WTC11 (cell line): ENCODE results near the gene MARCO. TPM values are rescaled to one million over a fixed set of nuclear protein-coding genes. Genes with fewer than 3 reads are reported as not detected.

Experiments
- ATAC-seq: fragments of 200-7000 bp; cut with Tn5 transposase; 2 replicates; pipeline ENCODE4 v1.10.0; 2021; ENCODE audit warnings: mild to moderate bottlenecking, moderate library complexity
- CTCF ChIA-PET: fragments of 300-600 bp; sonication (Branson Sonifier 250); formaldehyde crosslinking; loops from one replicate; lab custom pipeline; 2021; ENCODE audit warnings: antibody characterized with exemption; lab: Charles Lee
- POLR2A ChIA-PET: fragments of 350-600 bp; sonication (Branson Sonifier 250); formaldehyde crosslinking; loops from one replicate; lab custom pipeline; 2021; ENCODE audit warnings: antibody characterized with exemption; lab: Charles Lee
- DNase-seq: peaks from one replicate; pipeline ENCODE4 v3.0.0; 2021; ENCODE audit warnings: low spot score
- H3K27ac Mint-ChIP-seq: 2 replicates; pipeline ENCODE4 v1.8.0; 2021; ENCODE audit warnings: mixed read lengths
- H3K27me3 Mint-ChIP-seq: 2 replicates; pipeline ENCODE4 v1.8.0; 2021; ENCODE audit warnings: low read depth, mild to moderate bottlenecking, moderate library complexity, mixed read lengths
- H3K36me3 Mint-ChIP-seq: 2 replicates; pipeline ENCODE4 v1.8.0; 2021; ENCODE audit warnings: mixed read lengths
- H3K4me1 Mint-ChIP-seq: 2 replicates; pipeline ENCODE4 v1.8.0; 2022; ENCODE audit warnings: mixed read lengths
- H3K4me3 Mint-ChIP-seq: 2 replicates; pipeline ENCODE4 v1.8.0; 2021; ENCODE audit warnings: mild to moderate bottlenecking, moderate library complexity, mixed read lengths
- H3K9me3 Mint-ChIP-seq: 2 replicates; pipeline ENCODE4 v1.8.0; 2021; ENCODE audit warnings: mixed read lengths
- CBFB ChIP-seq: sonication (generic); formaldehyde crosslinking; IDR thresholded peaks from 2 replicates; pipeline ENCODE4 v1.8.1; 2022; ENCODE audit warnings: mild to moderate bottlenecking, low read depth, missing genetic modification reagents
- CREM ChIP-seq: sonication (generic); formaldehyde crosslinking; IDR thresholded peaks from 2 replicates; pipeline ENCODE4 v1.8.1; 2022; ENCODE audit warnings: mild to moderate bottlenecking, missing genetic modification reagents, moderate library complexity
- E2F1 ChIP-seq: sonication (generic); formaldehyde crosslinking; IDR thresholded peaks from 2 replicates; pipeline ENCODE4 v1.8.0; 2022; ENCODE audit warnings: mild to moderate bottlenecking, missing genetic modification reagents
- ETV6 ChIP-seq: sonication (generic); formaldehyde crosslinking; IDR thresholded peaks from 2 replicates; pipeline ENCODE4 v1.8.1; 2022; ENCODE audit warnings: mild to moderate bottlenecking, missing genetic modification reagents
- GRHL2 ChIP-seq: fragments of 250-450 bp; sonication (Bioruptor Pico); IDR thresholded peaks from 2 replicates; pipeline ENCODE4 v1.8.0; 2022; ENCODE audit warnings: mild to moderate bottlenecking, moderate library complexity; ENCODE audit not compliant: insufficient replicate concordance, severe bottlenecking
- KAT7 ChIP-seq: sonication (generic); formaldehyde crosslinking; IDR thresholded peaks from 2 replicates; pipeline ENCODE4 v1.8.1; 2023; ENCODE audit warnings: missing genetic modification reagents, mild to moderate bottlenecking, borderline replicate concordance
- MAX ChIP-seq: sonication (generic); formaldehyde crosslinking; IDR thresholded peaks from 2 replicates; pipeline ENCODE4 v1.8.0; 2022; ENCODE audit warnings: mild to moderate bottlenecking, missing genetic modification reagents
- MXD4 ChIP-seq: fragments of 250-450 bp; sonication (Bioruptor Pico); IDR thresholded peaks from 2 replicates; pipeline ENCODE4 v1.8.0; 2021; ENCODE audit warnings: mild to moderate bottlenecking, moderate library complexity, borderline replicate concordance
- NFATC4 ChIP-seq: fragments of 250-450 bp; sonication (Bioruptor Pico); IDR thresholded peaks from 2 replicates; pipeline ENCODE4 v1.9.0; 2021; ENCODE audit warnings: mild to moderate bottlenecking
- NR1H2 ChIP-seq: sonication (generic); formaldehyde crosslinking; IDR thresholded peaks from 2 replicates; pipeline ENCODE4 v1.9.0; 2021; ENCODE audit warnings: mild to moderate bottlenecking, moderate library complexity, missing genetic modification reagents
- NR3C1 ChIP-seq: sonication (generic); formaldehyde crosslinking; conservative IDR thresholded peaks from 2 replicates; pipeline ENCODE4 v1.8.1; 2023; ENCODE audit warnings: low read depth, mild to moderate bottlenecking, missing genetic modification reagents
- SOX15 ChIP-seq: fragments of 250-450 bp; sonication (Bioruptor Pico); IDR thresholded peaks from 2 replicates; pipeline ENCODE4 v1.9.0; 2021; ENCODE audit warnings: mild to moderate bottlenecking
- SP1 ChIP-seq: sonication (generic); formaldehyde crosslinking; conservative IDR thresholded peaks from 2 replicates; pipeline ENCODE4 v1.8.1; 2022; ENCODE audit warnings: missing genetic modification reagents
- ZNF263 ChIP-seq: sonication (generic); formaldehyde crosslinking; IDR thresholded peaks from 2 replicates; pipeline ENCODE4 v1.8.1; 2022; ENCODE audit warnings: low read depth, mild to moderate bottlenecking, moderate library complexity, missing genetic modification reagents
- ZNF512 ChIP-seq: sonication (generic); formaldehyde crosslinking; IDR thresholded peaks from 2 replicates; pipeline ENCODE4 v1.8.1; 2022; ENCODE audit warnings: missing genetic modification reagents, borderline replicate concordance
- total RNA-seq: library from RNA; stranded (reverse); gene quantifications from 3 replicates; pipeline ENCODE4 v1.2.3, GENCODE V29; 2021
- TF ChIP-seq, protein P1 (sequence below): fragments of 250-450 bp; sonication (Bioruptor Pico); IDR thresholded peaks from 2 replicates; pipeline ENCODE4 v1.9.0; 2021; ENCODE audit warnings: mild to moderate bottlenecking
- TF ChIP-seq, protein P2 (sequence below): sonication (generic); formaldehyde crosslinking; IDR thresholded peaks from 2 replicates; pipeline ENCODE4 v1.8.1; 2023; ENCODE audit warnings: mild to moderate bottlenecking, missing genetic modification reagents
- TF ChIP-seq, protein P3 (sequence below): sonication (generic); formaldehyde crosslinking; conservative IDR thresholded peaks from 2 replicates; pipeline ENCODE4 v1.8.1; 2022; ENCODE audit warnings: mild to moderate bottlenecking, missing genetic modification reagents
- TF ChIP-seq, protein P4 (sequence below): sonication (generic); formaldehyde crosslinking; IDR thresholded peaks from 2 replicates; pipeline ENCODE4 v1.8.1; 2023; ENCODE audit warnings: mild to moderate bottlenecking, missing genetic modification reagents, borderline replicate concordance

The MARCO gene
- total RNA-seq, 1 experiment from 2014 or later = 0.11 TPM

DNA sequence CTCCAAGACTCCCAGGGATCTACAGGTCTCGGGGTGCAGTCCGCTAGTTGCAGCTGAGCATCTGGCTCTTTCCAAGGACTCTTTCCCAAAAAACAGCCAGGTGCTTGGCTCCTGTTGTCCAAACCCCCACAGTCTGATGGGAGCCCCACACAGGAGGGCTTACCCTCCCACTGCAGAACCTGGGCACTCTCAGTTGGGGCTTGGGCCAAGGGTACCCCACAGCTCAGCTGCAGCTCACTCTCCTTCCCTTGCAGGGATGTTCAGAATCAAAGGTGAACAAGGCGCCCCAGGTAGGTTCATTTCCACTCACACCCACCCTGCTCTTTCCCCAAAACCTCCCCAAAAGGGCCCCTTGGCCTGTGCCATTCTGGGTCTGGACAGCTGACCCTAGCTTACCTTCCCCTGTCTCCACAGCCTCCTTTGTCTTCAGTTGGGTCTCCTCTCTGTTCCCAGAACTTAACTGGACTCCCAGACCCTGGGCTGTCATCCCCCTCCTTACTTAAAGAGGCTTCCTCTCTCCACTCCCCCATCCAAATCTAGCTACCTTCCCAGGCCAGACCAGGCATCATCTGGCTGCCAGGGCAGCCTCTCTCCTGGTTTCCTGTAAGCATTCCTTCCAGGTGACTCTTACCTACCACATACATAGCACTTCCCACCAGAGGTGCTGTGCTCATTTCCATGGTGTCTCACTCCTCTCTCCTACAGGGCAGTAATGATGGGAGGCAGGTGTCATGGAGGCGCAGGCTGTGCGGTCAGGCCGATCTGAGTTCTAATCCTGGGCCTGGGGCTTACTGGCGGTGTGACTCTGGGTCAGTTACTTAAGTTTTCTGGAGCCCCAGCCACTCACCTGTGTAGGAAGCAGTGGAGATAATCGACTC, 29.5 kb downstream of the MARCO start (continued):
- TF ChIP-seq ZNF512 (CRISPR knock-in tag) (no peak), CBFB (CRISPR knock-in tag) (no peak), NR1H2 (CRISPR knock-in tag) (no peak), KAT7 (no peak), ZNF263 (CRISPR knock-in tag) (no peak), NFATC4 (CRISPR knock-in tag) (no peak), CREM (CRISPR knock-in tag) (no peak), MAX (CRISPR knock-in tag) (no peak), MXD4 (CRISPR knock-in tag) (no peak), GRHL2 (CRISPR knock-in tag) (no peak), SOX15 (no peak)
- TF ChIP-seq, protein P1, sequence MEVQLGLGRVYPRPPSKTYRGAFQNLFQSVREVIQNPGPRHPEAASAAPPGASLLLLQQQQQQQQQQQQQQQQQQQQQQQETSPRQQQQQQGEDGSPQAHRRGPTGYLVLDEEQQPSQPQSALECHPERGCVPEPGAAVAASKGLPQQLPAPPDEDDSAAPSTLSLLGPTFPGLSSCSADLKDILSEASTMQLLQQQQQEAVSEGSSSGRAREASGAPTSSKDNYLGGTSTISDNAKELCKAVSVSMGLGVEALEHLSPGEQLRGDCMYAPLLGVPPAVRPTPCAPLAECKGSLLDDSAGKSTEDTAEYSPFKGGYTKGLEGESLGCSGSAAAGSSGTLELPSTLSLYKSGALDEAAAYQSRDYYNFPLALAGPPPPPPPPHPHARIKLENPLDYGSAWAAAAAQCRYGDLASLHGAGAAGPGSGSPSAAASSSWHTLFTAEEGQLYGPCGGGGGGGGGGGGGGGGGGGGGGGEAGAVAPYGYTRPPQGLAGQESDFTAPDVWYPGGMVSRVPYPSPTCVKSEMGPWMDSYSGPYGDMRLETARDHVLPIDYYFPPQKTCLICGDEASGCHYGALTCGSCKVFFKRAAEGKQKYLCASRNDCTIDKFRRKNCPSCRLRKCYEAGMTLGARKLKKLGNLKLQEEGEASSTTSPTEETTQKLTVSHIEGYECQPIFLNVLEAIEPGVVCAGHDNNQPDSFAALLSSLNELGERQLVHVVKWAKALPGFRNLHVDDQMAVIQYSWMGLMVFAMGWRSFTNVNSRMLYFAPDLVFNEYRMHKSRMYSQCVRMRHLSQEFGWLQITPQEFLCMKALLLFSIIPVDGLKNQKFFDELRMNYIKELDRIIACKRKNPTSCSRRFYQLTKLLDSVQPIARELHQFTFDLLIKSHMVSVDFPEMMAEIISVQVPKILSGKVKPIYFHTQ (CRISPR knock-in tag) = no peak
- TF ChIP-seq, protein P2, sequence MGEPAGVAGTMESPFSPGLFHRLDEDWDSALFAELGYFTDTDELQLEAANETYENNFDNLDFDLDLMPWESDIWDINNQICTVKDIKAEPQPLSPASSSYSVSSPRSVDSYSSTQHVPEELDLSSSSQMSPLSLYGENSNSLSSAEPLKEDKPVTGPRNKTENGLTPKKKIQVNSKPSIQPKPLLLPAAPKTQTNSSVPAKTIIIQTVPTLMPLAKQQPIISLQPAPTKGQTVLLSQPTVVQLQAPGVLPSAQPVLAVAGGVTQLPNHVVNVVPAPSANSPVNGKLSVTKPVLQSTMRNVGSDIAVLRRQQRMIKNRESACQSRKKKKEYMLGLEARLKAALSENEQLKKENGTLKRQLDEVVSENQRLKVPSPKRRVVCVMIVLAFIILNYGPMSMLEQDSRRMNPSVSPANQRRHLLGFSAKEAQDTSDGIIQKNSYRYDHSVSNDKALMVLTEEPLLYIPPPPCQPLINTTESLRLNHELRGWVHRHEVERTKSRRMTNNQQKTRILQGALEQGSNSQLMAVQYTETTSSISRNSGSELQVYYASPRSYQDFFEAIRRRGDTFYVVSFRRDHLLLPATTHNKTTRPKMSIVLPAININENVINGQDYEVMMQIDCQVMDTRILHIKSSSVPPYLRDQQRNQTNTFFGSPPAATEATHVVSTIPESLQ (CRISPR knock-in tag) = no peak

- ChIA-PET POLR2A (no interaction called here), CTCF (no interaction called here)
- peaks cover 10% of the 10 kb centered on the region for H3K9me3 Mint-ChIP-seq
- no peaks in the 10 kb centered on the region for H3K4me1 Mint-ChIP-seq
- TF ChIP-seq, protein P3, sequence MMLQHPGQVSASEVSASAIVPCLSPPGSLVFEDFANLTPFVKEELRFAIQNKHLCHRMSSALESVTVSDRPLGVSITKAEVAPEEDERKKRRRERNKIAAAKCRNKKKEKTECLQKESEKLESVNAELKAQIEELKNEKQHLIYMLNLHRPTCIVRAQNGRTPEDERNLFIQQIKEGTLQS (CRISPR knock-in tag) = no peak
- TF ChIP-seq NR3C1 (no peak), CREM (CRISPR knock-in tag) (no peak), E2F1 (no peak), NR1H2 (CRISPR knock-in tag) (no peak), ETV6 (CRISPR knock-in tag) (no peak), SP1 (CRISPR knock-in tag) (no peak)
- TF ChIP-seq, protein P2 (CRISPR knock-in tag) = no peak
- TF ChIP-seq, protein P4, sequence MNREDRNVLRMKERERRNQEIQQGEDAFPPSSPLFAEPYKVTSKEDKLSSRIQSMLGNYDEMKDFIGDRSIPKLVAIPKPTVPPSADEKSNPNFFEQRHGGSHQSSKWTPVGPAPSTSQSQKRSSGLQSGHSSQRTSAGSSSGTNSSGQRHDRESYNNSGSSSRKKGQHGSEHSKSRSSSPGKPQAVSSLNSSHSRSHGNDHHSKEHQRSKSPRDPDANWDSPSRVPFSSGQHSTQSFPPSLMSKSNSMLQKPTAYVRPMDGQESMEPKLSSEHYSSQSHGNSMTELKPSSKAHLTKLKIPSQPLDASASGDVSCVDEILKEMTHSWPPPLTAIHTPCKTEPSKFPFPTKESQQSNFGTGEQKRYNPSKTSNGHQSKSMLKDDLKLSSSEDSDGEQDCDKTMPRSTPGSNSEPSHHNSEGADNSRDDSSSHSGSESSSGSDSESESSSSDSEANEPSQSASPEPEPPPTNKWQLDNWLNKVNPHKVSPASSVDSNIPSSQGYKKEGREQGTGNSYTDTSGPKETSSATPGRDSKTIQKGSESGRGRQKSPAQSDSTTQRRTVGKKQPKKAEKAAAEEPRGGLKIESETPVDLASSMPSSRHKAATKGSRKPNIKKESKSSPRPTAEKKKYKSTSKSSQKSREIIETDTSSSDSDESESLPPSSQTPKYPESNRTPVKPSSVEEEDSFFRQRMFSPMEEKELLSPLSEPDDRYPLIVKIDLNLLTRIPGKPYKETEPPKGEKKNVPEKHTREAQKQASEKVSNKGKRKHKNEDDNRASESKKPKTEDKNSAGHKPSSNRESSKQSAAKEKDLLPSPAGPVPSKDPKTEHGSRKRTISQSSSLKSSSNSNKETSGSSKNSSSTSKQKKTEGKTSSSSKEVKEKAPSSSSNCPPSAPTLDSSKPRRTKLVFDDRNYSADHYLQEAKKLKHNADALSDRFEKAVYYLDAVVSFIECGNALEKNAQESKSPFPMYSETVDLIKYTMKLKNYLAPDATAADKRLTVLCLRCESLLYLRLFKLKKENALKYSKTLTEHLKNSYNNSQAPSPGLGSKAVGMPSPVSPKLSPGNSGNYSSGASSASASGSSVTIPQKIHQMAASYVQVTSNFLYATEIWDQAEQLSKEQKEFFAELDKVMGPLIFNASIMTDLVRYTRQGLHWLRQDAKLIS (CRISPR knock-in tag) = no peak
- H3K4me3 Mint-ChIP-seq = no peak overlapping the region
- DNase-seq (no peak), ATAC-seq (no peak)
- no peak overlapping the region for H3K27ac Mint-ChIP-seq
- peaks cover 51% of the 10 kb centered on the region for H3K27me3 Mint-ChIP-seq
- H3K36me3 Mint-ChIP-seq = no peaks in the 10 kb centered on the region
Measured at GRCh38 chr2:118973542-118973951, 31.6 kb downstream of the MARCO start.
